NCI-H2107 (cell line): Measurements from ENCODE around the gene TMEM43.

Source experiments
- DNase-seq: peaks from one replicate; lab custom pipeline; 2025; lab: John Stamatoyannopoulos, UW

The TMEM43 gene

DNA sequence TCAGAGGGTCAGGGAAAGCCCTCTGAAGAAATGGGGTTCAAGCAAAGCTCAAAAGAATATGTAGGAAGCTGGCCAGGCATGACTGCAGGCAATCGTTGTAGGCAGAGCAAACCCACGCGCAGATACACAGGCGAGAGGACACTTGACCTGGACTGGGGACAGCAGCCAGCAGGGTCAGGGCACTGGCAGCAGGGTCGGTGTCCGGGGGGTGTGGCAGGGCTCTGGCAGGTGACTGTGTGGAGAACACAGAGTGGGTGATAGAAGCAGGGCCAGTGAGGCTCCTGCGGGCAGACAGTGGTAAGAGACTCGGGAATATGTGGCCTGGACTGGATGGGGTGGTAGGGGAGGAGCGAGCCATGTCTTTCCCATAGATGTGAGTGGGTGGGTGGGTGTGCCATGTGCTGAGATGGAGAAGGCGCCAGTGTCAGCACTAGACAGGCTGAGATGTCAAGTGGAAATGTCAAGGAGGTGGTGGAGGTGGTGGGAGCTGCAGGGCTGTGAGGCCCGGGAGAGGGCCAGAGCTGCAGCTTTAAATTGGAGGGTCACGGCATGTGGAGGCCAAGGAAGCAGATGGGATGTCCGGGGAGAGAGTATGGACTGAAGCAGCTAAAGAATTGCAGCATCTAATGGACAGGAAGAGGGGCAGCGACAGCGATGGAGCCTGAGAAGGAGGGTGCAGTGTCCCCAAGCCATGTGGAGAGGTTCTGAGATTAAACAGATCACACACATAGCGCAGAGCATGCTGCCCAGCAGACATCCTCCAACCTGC lies 13.4 kb downstream of the TMEM43 start:
- DNase-seq: no peak

DNA sequence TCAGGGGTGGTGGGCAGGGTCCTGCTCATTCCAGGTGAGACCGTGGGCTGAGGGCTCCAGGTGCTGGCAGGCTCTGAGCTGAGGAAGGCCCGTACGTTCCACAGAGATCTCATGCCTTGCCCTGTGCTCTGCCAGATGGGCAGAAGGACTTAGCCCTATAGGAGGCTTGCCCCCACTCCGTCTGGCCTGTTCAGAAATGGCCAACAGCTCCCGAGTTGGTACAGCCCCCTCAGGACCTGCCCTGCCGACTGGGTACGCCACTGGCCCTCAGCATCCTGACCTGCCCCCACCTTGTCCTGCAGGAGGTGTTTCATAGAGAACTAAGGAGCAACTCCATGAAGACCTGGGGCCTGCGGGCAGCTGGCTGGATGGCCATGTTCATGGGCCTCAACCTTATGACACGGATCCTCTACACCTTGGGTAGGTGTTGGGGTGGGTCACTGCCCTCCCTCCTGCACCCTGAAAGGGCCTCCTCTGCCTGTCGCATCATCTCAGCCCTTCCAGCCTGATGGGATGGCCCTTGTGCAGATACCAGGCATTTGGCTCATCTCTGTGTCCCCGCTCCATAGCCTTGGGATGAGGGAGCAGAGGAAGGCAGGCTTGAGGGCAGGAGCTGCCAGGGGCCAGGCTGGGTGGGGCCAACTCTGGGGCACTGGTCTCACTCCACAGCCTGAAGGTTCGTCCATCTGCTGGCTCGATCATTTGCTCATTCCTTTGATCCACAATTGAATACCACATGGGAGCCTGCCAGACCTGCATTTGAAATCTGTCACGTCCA lies 14.2 kb downstream of the TMEM43 start:
- no peak for DNase-seq

DNA sequence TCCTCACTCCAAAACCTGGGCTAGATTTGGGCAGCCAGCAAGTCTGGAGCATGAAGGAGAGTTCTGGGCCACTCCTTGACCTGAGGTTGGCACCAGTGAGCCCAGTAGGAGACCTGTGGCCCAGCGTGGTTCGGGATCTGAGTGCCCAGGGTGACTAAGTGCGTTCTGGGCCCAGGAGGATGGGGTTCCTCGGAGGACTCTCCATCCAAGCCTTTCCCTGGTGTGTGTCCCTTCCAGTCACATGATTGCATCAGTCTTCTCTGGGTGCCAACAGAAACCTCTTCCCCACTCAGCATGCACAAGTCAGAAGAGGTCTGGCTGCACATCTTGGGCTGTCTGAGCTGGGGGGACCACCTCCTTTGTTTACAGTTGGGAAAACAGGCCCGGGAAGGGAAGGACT lies 14.9 kb downstream of the TMEM43 start:
- DNase-seq: no peak

DNA sequence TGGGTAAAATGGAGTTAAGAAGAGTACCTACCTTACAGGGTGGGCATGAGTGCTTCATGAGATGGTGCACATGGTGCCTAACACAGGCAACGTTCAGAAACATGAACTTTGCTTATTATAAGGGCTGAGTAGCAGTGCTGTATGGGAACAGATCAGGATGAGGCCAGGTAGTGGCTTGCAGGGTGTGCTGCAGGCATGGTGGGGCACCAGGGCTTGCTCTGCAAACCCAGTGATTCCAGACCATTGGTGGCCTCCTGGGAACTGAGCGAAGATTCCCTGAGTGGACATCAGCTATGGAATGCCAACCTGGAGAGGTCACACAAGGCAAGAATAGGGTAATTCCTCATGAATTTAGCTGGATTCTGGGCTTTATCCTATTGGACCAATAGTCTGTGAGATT lies 15.8 kb downstream of the TMEM43 start:
- DNase-seq: no peak

DNA sequence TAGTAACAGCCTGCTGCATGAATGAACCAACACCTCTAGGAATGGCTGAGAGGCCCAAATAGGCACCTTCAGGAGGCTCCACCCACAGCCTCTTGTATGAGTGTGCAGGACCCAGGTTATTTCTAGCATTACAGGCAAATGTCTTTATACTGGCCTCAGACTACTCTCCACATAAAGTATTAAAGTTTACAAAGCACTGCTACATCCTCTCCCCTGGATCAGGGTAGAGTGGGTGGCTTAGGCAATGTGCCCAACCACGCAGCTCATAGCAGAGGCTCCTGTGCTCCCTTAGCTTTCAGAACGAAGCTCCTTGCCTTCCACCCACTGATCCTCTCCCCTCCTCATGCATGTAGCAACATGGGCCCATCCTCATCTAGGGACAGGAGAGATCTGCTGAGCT lies 16.3 kb downstream of the TMEM43 start:
- DNase-seq: no peak

DNA sequence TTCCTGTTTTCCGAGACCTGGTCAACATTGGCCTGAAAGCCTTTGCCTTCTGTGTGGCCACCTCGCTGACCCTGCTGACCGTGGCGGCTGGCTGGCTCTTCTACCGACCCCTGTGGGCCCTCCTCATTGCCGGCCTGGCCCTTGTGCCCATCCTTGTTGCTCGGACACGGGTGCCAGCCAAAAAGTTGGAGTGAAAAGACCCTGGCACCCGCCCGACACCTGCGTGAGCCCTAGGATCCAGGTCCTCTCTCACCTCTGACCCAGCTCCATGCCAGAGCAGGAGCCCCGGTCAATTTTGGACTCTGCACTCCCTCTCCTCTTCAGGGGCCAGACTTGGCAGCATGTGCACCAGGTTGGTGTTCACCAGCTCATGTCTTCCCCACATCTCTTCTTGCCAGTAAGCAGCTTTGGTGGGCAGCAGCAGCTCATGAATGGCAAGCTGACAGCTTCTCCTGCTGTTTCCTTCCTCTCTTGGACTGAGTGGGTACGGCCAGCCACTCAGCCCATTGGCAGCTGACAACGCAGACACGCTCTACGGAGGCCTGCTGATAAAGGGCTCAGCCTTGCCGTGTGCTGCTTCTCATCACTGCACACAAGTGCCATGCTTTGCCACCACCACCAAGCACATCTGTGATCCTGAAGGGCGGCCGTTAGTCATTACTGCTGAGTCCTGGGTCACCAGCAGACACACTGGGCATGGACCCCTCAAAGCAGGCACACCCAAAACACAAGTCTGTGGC lies 16.9 kb downstream of the TMEM43 start:
- no peak for DNase-seq

DNA sequence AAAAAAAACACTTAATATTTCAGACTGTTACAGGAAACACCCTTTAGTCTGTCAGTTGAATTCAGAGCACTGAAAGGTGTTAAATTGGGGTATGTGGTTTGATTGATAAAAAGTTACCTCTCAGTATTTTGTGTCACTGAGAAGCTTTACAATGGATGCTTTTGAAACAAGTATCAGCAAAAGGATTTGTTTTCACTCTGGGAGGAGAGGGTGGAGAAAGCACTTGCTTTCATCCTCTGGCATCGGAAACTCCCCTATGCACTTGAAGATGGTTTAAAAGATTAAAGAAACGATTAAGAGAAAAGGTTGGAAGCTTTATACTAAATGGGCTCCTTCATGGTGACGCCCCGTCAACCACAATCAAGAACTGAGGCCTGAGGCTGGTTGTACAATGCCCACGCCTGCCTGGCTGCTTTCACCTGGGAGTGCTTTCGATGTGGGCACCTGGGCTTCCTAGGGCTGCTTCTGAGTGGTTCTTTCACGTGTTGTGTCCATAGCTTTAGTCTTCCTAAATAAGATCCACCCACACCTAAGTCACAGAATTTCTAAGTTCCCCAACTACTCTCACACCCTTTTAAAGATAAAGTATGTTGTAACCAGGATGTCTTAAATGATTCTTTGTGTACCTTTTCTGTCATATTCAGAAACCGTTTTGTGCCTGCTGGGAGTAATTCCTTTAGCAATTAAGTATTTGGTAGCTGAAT lies 17.9 kb downstream of the TMEM43 start:
- no peak for DNase-seq

DNA sequence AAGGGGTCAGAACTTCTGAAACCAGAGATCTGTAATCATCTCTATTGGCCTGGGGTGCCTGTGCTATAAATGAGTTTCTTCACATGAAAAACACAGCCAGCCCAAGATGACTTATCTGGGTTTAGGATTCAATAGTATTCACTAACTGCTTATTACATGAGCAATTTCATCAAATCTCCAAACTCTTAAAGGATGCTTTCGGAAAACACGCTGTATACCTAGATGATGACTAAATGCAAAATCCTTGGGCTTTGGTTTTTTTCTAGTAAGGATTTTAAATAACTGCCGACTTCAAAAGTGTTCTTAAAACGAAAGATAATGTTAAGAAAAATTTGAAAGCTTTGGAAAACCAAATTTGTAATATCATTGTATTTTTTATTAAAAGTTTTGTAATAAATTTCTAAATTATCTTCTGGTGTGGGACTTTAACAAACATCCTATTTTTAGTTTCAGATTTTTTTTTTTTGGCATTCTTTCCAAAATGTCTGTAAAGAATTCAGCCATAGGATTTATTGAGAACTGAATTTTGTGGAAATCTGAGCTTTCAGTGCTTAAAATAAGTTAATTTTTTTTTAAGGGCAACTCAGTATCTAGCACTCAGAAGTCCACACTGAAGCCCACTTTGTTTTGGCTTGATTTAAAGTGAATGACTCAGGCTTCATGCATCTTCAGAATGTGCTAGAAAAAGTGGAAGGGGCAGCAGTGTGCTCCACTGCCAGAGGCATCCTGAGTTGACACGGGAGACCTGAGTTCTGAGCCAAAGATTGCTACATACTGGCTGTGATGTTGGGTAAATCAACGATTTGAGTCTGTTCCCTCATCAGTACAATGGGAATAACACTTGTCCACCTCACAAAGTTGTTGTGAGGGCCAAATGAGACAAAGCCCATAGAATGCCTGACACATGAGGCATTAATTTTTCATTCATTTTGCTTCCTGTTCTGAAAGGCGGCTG lies 18.7 kb downstream of the TMEM43 start:
- DNase-seq: no peak

DNA sequence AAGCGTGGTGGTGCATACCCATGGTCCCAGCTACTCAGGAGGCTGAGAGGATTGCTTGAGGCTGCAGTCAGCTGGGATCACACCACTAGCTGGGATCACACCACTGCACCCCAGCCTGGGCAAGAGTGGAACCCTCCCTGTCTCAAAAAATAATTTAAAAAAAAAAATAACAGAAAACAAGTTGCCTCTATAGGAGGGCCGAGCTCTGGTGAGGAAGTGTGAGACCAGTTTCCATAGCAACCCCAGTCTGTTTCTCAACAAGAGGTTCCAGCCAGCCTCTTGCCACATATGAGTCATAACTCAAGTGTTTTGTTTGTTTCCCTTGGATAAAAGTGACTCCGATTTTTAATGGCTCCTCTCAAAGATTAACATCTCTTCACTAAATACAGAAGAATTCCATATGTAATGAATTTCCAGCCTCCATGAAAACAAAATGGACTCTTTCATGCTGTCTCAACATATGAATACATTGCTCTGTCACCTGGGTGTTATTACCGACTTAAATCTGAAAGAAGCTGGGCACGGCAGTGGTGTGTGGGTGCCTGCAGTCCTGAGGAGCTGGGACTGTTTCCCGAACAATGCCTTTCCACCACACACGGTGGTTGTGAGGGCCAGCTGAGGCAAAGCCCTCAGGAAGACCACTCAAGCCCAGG lies 19.7 kb downstream of the TMEM43 start:
- peak; percentile 51 for DNase-seq

DNA sequence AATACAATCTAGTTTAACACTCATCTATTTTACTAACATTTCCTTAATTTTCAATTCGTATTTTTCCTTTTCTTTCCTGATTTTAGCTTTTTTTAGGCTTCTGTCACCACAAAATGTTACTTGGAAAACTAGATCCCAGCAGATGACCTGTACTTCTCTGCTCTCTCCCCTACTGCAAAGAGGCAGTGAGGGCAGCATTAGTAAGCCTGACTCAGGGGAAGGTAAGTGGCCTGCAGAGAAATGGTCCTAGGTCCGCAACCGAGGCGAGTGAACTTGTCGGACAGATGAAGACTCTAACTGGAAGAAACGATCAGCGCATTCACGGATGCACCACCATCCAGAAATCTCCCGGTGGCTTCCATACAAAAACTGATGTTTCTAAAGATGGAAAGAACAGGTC lies 20.4 kb downstream of the TMEM43 start:
- no peak for DNase-seq

DNA sequence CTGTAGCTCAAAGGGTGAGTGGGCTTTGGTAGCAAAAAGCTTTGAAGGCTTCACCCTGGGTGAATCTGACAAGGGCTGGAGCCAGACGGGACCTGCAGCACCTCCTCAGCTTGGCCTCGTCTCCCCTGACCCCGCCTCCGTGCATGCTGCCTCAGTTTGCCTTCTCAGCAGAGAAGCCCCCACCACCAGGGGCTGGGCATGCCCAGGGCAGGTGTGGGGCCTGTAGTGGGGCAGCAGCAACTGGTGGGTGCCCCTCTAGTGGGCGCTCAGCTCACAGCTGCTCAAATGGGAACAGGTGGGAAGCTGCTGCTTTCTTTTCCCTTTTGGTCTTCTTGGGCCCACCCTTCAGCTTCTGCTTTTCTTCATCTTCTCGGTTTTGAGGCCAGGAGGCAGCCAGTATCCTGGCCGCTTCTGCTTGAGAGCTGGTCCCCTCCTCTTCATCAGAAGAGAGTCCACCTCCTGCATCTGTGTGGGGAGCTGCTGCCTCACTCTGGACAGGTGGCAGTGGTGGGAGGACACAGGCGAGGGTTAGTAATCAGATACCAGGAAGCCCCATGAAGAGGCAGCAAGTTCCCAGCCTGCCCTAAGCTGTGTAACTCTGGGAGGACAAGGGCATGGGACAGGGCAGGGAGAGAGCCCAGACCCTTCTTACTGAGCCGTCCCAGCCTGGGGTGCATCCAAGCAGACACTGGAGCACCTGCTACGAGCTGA lies 21.0 kb downstream of the TMEM43 start:
- DNase-seq: no peak

DNA sequence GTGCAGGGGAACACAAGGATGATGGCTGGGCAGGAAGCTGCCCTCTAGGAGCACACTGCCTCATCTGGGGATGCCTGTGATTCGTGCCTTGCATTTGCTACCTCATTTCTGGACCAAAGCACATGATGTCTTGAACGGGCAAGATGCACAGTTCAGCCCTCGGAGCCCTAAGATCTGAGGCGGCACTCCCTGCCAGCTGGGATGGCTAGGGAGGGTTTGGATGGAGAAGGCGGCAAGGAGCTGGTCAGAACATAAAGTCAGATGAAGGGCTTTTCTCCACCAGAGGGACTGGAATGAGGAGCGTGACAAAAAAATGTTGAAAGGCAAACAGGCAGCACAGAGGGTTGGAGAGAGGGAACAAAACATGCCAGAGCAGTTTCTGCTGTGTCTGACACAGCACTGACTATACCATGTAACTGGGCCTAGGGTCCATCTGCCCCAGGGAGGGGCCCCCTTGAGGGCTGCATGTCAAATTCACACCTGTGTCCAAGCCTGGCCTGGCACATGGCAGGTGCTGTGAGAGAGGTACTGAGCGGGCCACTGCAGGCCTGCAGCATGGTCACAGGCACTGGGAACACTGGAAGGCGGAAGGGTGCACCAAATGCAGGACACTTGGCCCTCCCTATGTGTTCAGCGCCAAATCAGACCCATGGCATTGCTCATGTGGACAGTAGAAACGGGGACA lies 21.7 kb downstream of the TMEM43 start:
- DNase-seq: no peak

DNA sequence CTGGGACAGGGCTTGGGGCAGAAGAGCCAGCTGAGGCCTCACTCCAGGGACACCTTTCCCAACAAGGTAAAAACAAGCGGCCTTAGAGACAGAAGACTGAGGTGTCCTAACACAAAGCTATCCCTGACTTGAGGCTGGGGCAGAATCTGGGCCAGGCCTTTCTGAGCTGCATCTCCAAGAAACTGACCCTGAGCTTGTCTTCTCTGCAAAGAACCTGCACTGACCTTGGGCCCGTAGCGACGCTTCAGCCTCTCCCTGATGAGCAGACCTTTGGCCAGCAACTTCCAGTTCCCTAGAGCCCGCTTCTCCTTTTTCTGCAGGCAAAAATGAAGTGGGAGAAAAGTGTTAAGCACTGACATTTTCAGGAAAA lies 22.2 kb downstream of the TMEM43 start:
- DNase-seq: no peak

DNA sequence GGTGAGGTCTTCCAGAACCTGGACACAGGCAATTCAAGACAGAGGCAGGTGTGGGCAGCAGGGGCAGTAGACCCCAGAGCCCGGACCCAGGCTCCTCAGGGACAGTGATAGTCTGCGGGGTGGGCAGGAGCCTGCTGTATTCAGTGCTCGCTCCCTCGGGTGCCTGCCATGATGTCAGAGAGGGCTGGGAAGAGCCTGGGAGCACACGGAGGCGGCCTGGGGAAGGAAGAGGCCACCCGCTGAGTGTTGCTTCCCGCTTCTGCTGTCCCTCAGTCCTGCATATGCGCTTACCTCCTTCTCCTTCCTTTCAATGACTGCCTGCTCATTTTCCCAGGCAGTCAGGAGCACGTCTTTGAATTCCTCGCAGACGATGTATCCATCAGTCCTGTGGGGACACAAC lies 22.8 kb downstream of the TMEM43 start:
- no peak for DNase-seq

DNA sequence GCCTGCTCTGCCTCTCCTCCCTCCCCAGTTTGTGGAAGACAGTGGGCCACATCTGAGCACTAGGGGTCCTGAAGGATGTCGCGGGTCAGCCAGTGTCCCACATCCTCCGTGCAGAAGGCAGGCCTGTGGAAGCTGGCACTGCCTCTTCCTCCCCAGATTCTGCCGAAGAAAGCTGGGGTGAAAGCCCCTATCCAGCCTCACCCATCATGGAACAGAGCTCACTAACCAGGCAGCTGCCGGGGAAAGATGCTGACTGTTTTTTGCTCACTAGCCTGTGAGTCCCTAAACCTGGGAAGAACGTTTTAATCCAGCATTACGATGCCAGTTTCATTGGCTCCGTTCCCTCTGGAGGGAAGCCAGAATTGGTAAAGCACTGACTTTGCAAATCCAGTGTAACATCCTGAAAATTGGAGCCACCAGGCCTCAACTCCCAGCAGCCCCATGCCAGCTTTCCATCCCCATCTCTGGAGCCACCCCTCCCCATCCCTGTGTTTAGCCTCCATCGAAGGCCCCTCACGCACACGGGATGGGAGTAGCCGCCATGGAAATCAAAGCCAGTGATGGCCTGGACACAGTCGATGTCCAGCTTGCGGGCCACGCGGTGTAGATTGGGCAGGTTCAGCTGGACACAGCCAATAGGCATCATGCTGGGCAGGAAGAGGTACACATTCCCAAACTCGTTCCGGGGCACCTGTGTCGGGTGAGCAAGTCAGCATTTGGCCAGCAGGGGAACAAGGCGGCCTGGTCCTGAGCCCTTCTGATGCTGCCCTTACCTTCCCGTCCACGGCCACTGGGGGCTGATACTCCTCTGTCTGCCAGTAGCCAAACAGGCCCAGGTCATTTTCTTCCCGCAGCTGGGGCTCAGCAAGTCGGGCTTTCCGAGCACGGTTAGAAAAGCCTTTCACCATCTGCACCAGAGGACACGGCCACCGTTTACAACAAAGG lies 23.5 kb downstream of the TMEM43 start:
- DNase-seq: no peak

DNA sequence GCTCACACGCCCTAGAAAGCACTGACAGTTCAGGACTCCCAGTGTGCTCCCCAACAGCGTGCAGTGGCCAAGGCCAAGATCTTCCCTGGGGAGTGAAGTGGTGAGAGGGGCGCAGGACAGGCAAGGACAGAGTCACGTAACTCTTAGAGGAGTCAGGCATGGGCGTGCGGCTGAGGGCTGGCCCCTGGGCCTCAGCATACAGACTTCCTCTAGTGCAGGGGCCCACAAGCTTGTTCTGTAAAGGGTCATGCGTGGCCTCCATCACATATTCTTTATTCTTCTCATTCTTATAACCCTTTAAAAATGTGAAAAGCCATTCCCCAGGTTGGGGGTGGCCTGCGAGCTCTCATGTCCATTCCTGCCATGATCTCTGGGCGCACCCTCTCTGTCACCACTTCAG lies 25.2 kb downstream of the TMEM43 start:
- no peak for DNase-seq

DNA sequence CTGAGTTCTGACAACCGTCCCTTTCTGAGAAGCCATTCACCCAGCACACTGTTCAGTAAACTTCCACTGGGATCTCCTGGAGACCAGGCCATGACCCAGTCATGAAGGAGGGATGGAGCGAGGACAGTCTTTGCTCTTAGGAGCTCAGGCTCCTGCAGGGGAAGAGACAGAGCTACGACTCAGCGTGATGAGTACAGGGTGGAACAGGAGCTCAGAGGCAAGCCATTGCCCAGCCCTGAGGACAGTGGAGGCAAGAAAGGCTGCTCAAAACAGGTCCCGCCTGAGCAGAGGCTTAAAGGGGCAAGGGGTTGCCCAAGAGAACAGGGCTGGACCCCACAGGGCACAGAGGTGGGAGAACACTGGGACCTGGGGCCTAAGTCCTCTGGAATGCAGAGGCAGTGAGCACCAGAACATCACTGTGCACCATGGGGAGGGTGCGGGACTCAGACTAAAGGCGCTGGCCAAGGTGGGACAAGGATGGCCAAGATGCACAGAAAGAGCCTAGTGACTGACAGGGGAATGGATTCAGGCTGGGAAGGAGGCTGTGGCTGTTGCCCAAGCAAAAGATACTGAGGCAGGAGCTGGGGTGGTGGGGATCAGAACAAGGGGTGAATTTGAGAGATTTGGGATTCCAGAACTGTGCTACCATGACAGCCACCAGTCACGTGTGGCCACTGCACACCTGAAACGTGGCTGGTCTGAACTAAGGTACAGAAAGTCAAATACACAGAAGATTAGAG lies 25.8 kb downstream of the TMEM43 start:
- DNase-seq: no peak
